ENCODE data around the gene ARID2.

ARID2 gene

GRCh38 chr12:45704968-45705367 is 24.5 kb upstream of the ARID2 start:
- no peak for TF ChIP-seq CTCF (IDR thresholded peaks at IDR 0.05; ENCODE audit: insufficient read depth, low read depth, low read length, missing control alignments)
- H3K4me3 ChIP-seq (ENCODE audit: low read length): no peak overlapping the region
- no peak for DNase-seq (ENCODE audit: low read depth)

GRCh38 chr12:45705404-45705803 is 24.1 kb upstream of the ARID2 start:
- no peak for DNase-seq (ENCODE audit: low read depth)
- no peak overlapping the region for H3K4me3 ChIP-seq (ENCODE audit: low read length)
- no peak for TF ChIP-seq CTCF (IDR thresholded peaks at IDR 0.05; ENCODE audit: insufficient read depth, low read depth, low read length, missing control alignments)

- no peak overlapping the region for H3K4me3 ChIP-seq (ENCODE audit: low read length)
- no peak for TF ChIP-seq CTCF (IDR thresholded peaks at IDR 0.05; ENCODE audit: insufficient read depth, low read depth, low read length, missing control alignments)
- no peak for DNase-seq (ENCODE audit: low read depth)
These were observed 22.2 kb upstream of the ARID2 start for GRCh38 chr12:45707241-45707857.

- no peak overlapping the region for H3K4me3 ChIP-seq (ENCODE audit: low read length)
- DNase-seq (ENCODE audit: low read depth): no peak
- TF ChIP-seq CTCF (IDR thresholded peaks at IDR 0.05; ENCODE audit: insufficient read depth, low read depth, low read length, missing control alignments): no peak
These were observed 21.1 kb upstream of the ARID2 start for GRCh38 chr12:45708363-45708762.

GRCh38 chr12:45708901-45709300 is 20.6 kb upstream of the ARID2 start:
- no peak for TF ChIP-seq CTCF (IDR thresholded peaks at IDR 0.05; ENCODE audit: insufficient read depth, low read depth, low read length, missing control alignments)
- H3K4me3 ChIP-seq (ENCODE audit: low read length): no peak overlapping the region
- no peak for DNase-seq (ENCODE audit: low read depth)

GRCh38 chr12:45712319-45712718 is 17.2 kb upstream of the ARID2 start:
- TF ChIP-seq CTCF (IDR thresholded peaks at IDR 0.05; ENCODE audit: insufficient read depth, low read depth, low read length, missing control alignments): no peak
- DNase-seq (ENCODE audit: low read depth): no peak
- no peak overlapping the region for H3K4me3 ChIP-seq (ENCODE audit: low read length)

GRCh38 chr12:45713078-45713477 is 16.4 kb upstream of the ARID2 start:
- no peak for TF ChIP-seq CTCF (IDR thresholded peaks at IDR 0.05; ENCODE audit: insufficient read depth, low read depth, low read length, missing control alignments)
- peak; percentile 36 for DNase-seq (ENCODE audit: low read depth)
- no peak overlapping the region for H3K4me3 ChIP-seq (ENCODE audit: low read length)

All from epithelial cell of esophagus (primary cell).